Measurements from ENCODE around the gene UBASH3A. TPM values are rescaled to one million over a fixed set of nuclear protein-coding genes. Genes with fewer than 3 reads are reported as not detected.

The UBASH3A gene
- total RNA-seq, 2 experiments from 2014 or later, result not detected

DNA sequence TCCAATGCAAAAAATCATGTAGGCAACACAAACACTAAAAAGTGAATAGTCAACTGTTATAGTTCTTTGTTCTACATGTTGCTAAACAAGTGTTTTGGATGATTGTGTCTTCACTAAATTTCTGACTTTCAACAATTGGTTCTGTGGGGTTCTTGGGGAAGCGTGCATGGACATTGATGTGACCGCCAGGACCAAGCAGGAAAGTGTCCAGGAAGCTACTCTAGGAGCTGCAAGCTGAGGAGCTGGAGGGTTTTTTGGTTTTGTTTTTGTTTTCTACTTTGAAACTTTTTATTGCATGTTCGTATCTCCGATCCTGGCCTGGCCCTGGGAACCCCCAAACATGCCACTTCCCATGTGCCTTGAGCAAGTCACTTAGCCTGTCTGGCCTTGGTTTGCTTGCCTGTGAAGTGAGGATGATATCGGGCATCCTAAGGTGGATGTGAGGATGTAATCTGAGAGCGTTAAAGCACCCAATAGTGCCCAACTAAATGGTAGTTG is 15.8 kb upstream of the UBASH3A start:
- H4K20me1 ChIP-seq (ENCODE audit: insufficient read depth, low read length), result no peaks in the 10 kb centered on the region
- no peak for DNase-seq (ENCODE audit: low spot score)
- intact Hi-C loops (cut with micrococcal nuclease; ENCODE audit: unreplicated experiment), result no loop called here
- no peaks in the 10 kb centered on the region for H3K36me3 ChIP-seq (ENCODE audit: insufficient read depth, low read length)
- no peak overlapping the region for H3K4me3 ChIP-seq (ENCODE audit: low read depth, low read length, poor library complexity, severe bottlenecking)
- H3K27ac ChIP-seq (ENCODE audit: low read depth, low read length, poor library complexity, severe bottlenecking), result no peak overlapping the region
- no peak for TF ChIP-seq EZH2phosphoT487 (IDR thresholded peaks at IDR 0.05; ENCODE audit: borderline replicate concordance, low read depth, low read length)
- no peak for TF ChIP-seq CTCF (conservative IDR thresholded peaks at IDR 0.05; ENCODE audit: low read length)
- no peaks in the 10 kb centered on the region for H3K9me2 ChIP-seq (ENCODE audit: insufficient read depth, low read length)
- ChIA-PET POLR2A (interaction anchor here (0.6 kb wide), 2 partner anchors 15 to 711 kb away, joined by 3 read pairs; no protein-coding TSS in a partner anchor), CTCF (ENCODE audit: unreplicated experiment) (no interaction called here)
- no TSS peak for BruUV-seq (replicated peaks)
- H3K4me1 ChIP-seq (ENCODE audit: insufficient read depth, low read length, poor library complexity, severe bottlenecking), result peaks cover 6% of the 10 kb centered on the region
- H3K9me3 ChIP-seq (ENCODE audit: low read length), result no peaks in the 10 kb centered on the region
- no peak overlapping the region for H2AFZ ChIP-seq (ENCODE audit: low read length)
- H3K79me2 ChIP-seq (ENCODE audit: insufficient read depth, low read depth, low read length), result no peaks in the 10 kb centered on the region
- H3K4me2 ChIP-seq (ENCODE audit: low read length), result no peak overlapping the region

GRCh38 chr21:42388740-42389448 is 14.8 kb upstream of the UBASH3A start:
- Histone ChIP-seq H3K79me2 (ENCODE audit: insufficient read depth, low read depth, low read length) (no peaks in the 10 kb centered on the region), H4K20me1 (ENCODE audit: insufficient read depth, low read length) (no peaks in the 10 kb centered on the region), H3K9me2 (ENCODE audit: insufficient read depth, low read length) (no peaks in the 10 kb centered on the region), H3K4me2 (ENCODE audit: low read length) (no peak overlapping the region), H3K4me1 (ENCODE audit: insufficient read depth, low read length, poor library complexity, severe bottlenecking) (peaks cover 13% of the 10 kb centered on the region), H3K36me3 (ENCODE audit: insufficient read depth, low read length) (no peaks in the 10 kb centered on the region), H3K4me3 (ENCODE audit: low read depth, low read length, poor library complexity, severe bottlenecking) (no peak overlapping the region), H3K9me3 (ENCODE audit: low read length) (no peaks in the 10 kb centered on the region), H2AFZ (ENCODE audit: low read length) (no peak overlapping the region), H3K27ac (ENCODE audit: low read depth, low read length, poor library complexity, severe bottlenecking) (no peak overlapping the region)
- no TSS peak for BruUV-seq (replicated peaks)
- no peak for DNase-seq (ENCODE audit: low spot score)
- TF ChIP-seq EZH2phosphoT487 (IDR thresholded peaks at IDR 0.05; ENCODE audit: borderline replicate concordance, low read depth, low read length) (no peak), CTCF (conservative IDR thresholded peaks at IDR 0.05; ENCODE audit: low read length) (no peak)
- ChIA-PET CTCF (ENCODE audit: unreplicated experiment) (no interaction called here), POLR2A (no interaction called here)
- intact Hi-C loops (cut with micrococcal nuclease; ENCODE audit: unreplicated experiment), result no loop called here

DNA sequence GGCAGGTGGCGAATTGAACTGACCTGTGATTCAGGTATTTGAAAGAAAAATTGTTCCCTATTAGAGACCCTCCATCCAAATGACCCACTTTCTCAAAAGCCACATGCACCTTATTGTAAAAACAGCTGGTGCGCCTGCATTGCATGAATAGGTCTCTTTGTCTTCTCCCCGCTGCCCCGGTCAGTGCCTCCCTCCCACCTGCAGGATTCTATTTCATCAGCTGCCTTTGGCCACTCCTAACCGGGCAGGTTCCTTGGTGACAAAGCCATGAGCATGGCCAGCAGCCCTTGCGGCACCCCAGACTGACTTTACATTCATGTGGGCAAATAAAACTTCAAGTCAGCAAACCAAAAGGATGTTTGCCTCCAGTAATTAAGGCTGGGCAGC is 14.3 kb upstream of the UBASH3A start:
- ChIA-PET POLR2A (no interaction called here), CTCF (ENCODE audit: unreplicated experiment) (no interaction called here)
- Histone ChIP-seq H3K9me3 (ENCODE audit: low read length) (no peaks in the 10 kb centered on the region), H3K27ac (ENCODE audit: low read depth, low read length, poor library complexity, severe bottlenecking) (no peak overlapping the region), H2AFZ (ENCODE audit: low read length) (no peak overlapping the region), H3K4me1 (ENCODE audit: insufficient read depth, low read length, poor library complexity, severe bottlenecking) (peaks cover 10% of the 10 kb centered on the region), H3K4me2 (ENCODE audit: low read length) (no peak overlapping the region), H3K9me2 (ENCODE audit: insufficient read depth, low read length) (no peaks in the 10 kb centered on the region), H3K4me3 (ENCODE audit: low read depth, low read length, poor library complexity, severe bottlenecking) (no peak overlapping the region), H3K36me3 (ENCODE audit: insufficient read depth, low read length) (no peaks in the 10 kb centered on the region), H4K20me1 (ENCODE audit: insufficient read depth, low read length) (no peaks in the 10 kb centered on the region), H3K79me2 (ENCODE audit: insufficient read depth, low read depth, low read length) (no peaks in the 10 kb centered on the region)
- intact Hi-C loops (cut with micrococcal nuclease; ENCODE audit: unreplicated experiment), result no loop called here
- no peak for TF ChIP-seq CTCF (conservative IDR thresholded peaks at IDR 0.05; ENCODE audit: low read length)
- no peak for TF ChIP-seq EZH2phosphoT487 (IDR thresholded peaks at IDR 0.05; ENCODE audit: borderline replicate concordance, low read depth, low read length)
- DNase-seq (ENCODE audit: low spot score), result no peak
- no TSS peak for BruUV-seq (replicated peaks)
